Esophagus muscularis mucosa (tissue), 4 donors: ENCODE data around the gene ATP5F1B.

ENCODE experiments used
- CTCF ChIP-seq, 3 experiments: fragments of 200-600 bp in 2 of 3; fragments of 450-650 bp in 1 of 3; sonication (generic) in 2 of 3; IDR thresholded peaks; one replicate each; pipeline ENCODE4 v1.5.1; 2017 to 2019; ENCODE audit warnings: antibody characterized with exemption in 3 of 3, mild to moderate bottlenecking in 2 of 3, moderate library complexity in 1 of 3
- EP300 ChIP-seq: sonication (generic); formaldehyde crosslinking; IDR thresholded peaks from one replicate; pipeline ENCODE4 v1.6.1; 2017; ENCODE audit warnings: antibody characterized with exemption
- POLR2AphosphoS5 ChIP-seq, 2 donors: sonication (generic); formaldehyde crosslinking; IDR thresholded peaks; one replicate each; pipeline ENCODE4 v1.6.1; 2017; ENCODE audit warnings: antibody characterized with exemption in 2 of 2

GRCh38 chr12:56657416-56658379, 11.9 kb upstream of the ATP5F1B start:
- TF ChIP-seq CTCF (IDR thresholded peaks at IDR 0.05) (no peak), POLR2AphosphoS5 (IDR thresholded peaks at IDR 0.05) (no peak), EP300 (no peak)
